PC-3 (cell line): Measurements from ENCODE around the gene SCLY. TPM values are rescaled to one million over a fixed set of nuclear protein-coding genes. Genes with fewer than 3 reads are reported as not detected.

Experiments used
- ATAC-seq: fragments of 200-7000 bp; cut with Tn5 transposase; 2 replicates; pipeline ENCODE4 v1.9.1; 2020; ENCODE audit warnings: mild to moderate bottlenecking, moderate library complexity
- BruUV-seq: library from RNA; stranded (reverse); fragments of 400-500 nt; replicated peaks from 2 replicates; lab custom pipeline; 2021; lab: Mats Ljungman, UMichigan
- CTCF ChIA-PET: fragments of 300-600 bp; sonication (Branson Sonifier 250); formaldehyde crosslinking; loops from one replicate; lab custom pipeline; 2022; ENCODE audit warnings: antibody characterized with exemption; lab: Charles Lee
- POLR2A ChIA-PET: fragments of 300-600 bp; sonication (Branson Sonifier 250); formaldehyde crosslinking; loops from one replicate; lab custom pipeline; 2022; ENCODE audit warnings: antibody characterized with exemption; ENCODE audit not compliant: unreplicated experiment; lab: Charles Lee
- DNase-seq: peaks from one replicate; pipeline ENCODE4 v3.0.0-alpha.2; 2015
- H2AFZ ChIP-seq: fragments of 300-600 bp; sonication (generic); 2 replicates; pipeline ENCODE4 v1.6.0; 2016; ENCODE audit warnings: antibody characterized with exemption, low read length
- H3F3A ChIP-seq: fragments of 300-600 bp; sonication (generic); one replicate; pipeline ENCODE4 v1.6.0; 2017; ENCODE audit warnings: antibody characterized with exemption, low read length, control low read depth, mild to moderate bottlenecking; ENCODE audit not compliant: unreplicated experiment
- H3K27ac ChIP-seq: fragments of 300-600 bp; sonication (generic); 2 replicates; pipeline ENCODE4 v1.5.1; 2016; ENCODE audit warnings: mild to moderate bottlenecking, low read length
- H3K27me3 ChIP-seq: fragments of 300-600 bp; sonication (generic); 2 replicates; pipeline ENCODE4 v1.6.1; 2016; ENCODE audit warnings: low read length, mixed read lengths
- H3K36me3 ChIP-seq: fragments of 300-600 bp; sonication (generic); 2 replicates; pipeline ENCODE4 v1.6.1; 2016; ENCODE audit warnings: low read depth, mixed run types, low read length, mixed read lengths
- H3K4me1 ChIP-seq: fragments of 300-600 bp; sonication (generic); 2 replicates; pipeline ENCODE4 v1.5.1; 2016; ENCODE audit warnings: low read length; ENCODE audit not compliant: insufficient read depth
- H3K4me2 ChIP-seq: fragments of 300-600 bp; sonication (generic); 2 replicates; pipeline ENCODE4 v1.6.0; 2016; ENCODE audit warnings: low read length
- H3K4me3 ChIP-seq: fragments of 300-600 bp; sonication (generic); 2 replicates; pipeline ENCODE4 v1.5.1; 2016; ENCODE audit warnings: mild to moderate bottlenecking, low read length, mixed read lengths
- H3K79me2 ChIP-seq: fragments of 300-600 bp; sonication (generic); 2 replicates; pipeline ENCODE4 v1.6.1; 2017; ENCODE audit warnings: low read length, mixed read lengths
- H3K9ac ChIP-seq: fragments of 300-600 bp; sonication (generic); 2 replicates; pipeline ENCODE4 v1.6.0; 2016; ENCODE audit warnings: mild to moderate bottlenecking, low read length
- H3K9me2 ChIP-seq: fragments of 300-600 bp; sonication (generic); replicated peaks from 2 replicates; pipeline ENCODE4 v1.6.1; 2016; ENCODE audit warnings: mixed run types, low read length, mixed read lengths
- H3K9me3 ChIP-seq: fragments of 300-600 bp; sonication (generic); 2 replicates; pipeline ENCODE4 v1.6.1; 2016; ENCODE audit warnings: low read length, mixed read lengths
- H4K20me1 ChIP-seq: fragments of 300-600 bp; sonication (generic); 2 replicates; pipeline ENCODE4 v1.6.1; 2016; ENCODE audit warnings: low read length, mixed read lengths
- EZH2 ChIP-seq: fragments of 300-600 bp; sonication (generic); IDR thresholded peaks from one replicate; pipeline ENCODE4 v1.6.1; 2017; ENCODE audit warnings: antibody characterized with exemption, mild to moderate bottlenecking, low read length; ENCODE audit not compliant: unreplicated experiment
- EZH2phosphoT487 ChIP-seq: fragments of 300-600 bp; sonication (generic); IDR thresholded peaks from 2 replicates; pipeline ENCODE4 v1.6.1; 2018; ENCODE audit warnings: mild to moderate bottlenecking, antibody characterized with exemption, low read length, borderline replicate concordance
- intact Hi-C: fragments of 100-400 bp; cut with micrococcal nuclease; formaldehyde crosslinking; loops from 2 replicates; pipeline ENCODE4 v1.9.0; 2023
- total RNA-seq: library from RNA; depleted of rRNA; stranded (reverse); fragments of >200 nt; gene quantifications from 2 replicates; pipeline ENCODE4 v1.2.3, GENCODE V29; 2014
- TF ChIP-seq, protein P1 (sequence below): fragments of 300-600 bp; sonication (generic); conservative IDR thresholded peaks from 2 replicates; pipeline ENCODE4 v1.5.1; 2017; ENCODE audit warnings: antibody characterized with exemption, low read depth, mild to moderate bottlenecking, low read length

SCLY gene
- total RNA-seq, 1 experiment from 2014 or later: 23.1 TPM

DNA sequence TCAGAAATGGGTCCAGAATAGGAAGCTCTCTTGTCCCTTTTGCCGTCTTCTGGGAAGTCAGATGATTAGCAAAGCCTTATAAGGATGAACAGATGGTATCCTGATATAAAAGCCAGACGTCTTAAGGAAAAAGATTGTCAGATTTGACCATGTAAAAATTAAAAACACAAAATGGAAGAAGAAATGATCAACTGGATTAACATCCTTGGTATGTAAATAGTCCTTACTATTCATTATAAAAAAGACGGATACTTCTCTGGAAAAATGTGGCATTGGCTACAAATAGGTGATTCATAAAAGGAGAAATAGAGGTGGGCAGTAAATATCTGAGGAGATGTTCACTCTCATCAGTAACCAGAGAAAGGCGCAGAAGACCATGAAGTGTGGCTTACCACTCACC, 33.7 kb upstream of the SCLY start:
- DNase-seq: no peak
- POLR2A ChIA-PET: no interaction called here
- Histone ChIP-seq H3K9ac (no peak overlapping the region), H3K27me3 (no peaks in the 10 kb centered on the region), H3K9me3 (no peaks in the 10 kb centered on the region), H3K4me3 (no peak overlapping the region), H3K9me2 (no peaks in the 10 kb centered on the region), H2AFZ (no peak overlapping the region), H3K79me2 (no peaks in the 10 kb centered on the region), H3K4me2 (no peak overlapping the region), H3K4me1 (no peaks in the 10 kb centered on the region), H4K20me1 (no peaks in the 10 kb centered on the region), H3F3A (no peaks in the 10 kb centered on the region), H3K27ac (no peak overlapping the region), H3K36me3 (peaks cover 11% of the 10 kb centered on the region; the same call in 1 of the 2 replicates)
- CTCF ChIA-PET: no interaction called here
- intact Hi-C loops: no loop called here
- ATAC-seq: no peak
- no TSS peak for BruUV-seq
- TF ChIP-seq EZH2phosphoT487: no peak
- TF ChIP-seq, protein P1, sequence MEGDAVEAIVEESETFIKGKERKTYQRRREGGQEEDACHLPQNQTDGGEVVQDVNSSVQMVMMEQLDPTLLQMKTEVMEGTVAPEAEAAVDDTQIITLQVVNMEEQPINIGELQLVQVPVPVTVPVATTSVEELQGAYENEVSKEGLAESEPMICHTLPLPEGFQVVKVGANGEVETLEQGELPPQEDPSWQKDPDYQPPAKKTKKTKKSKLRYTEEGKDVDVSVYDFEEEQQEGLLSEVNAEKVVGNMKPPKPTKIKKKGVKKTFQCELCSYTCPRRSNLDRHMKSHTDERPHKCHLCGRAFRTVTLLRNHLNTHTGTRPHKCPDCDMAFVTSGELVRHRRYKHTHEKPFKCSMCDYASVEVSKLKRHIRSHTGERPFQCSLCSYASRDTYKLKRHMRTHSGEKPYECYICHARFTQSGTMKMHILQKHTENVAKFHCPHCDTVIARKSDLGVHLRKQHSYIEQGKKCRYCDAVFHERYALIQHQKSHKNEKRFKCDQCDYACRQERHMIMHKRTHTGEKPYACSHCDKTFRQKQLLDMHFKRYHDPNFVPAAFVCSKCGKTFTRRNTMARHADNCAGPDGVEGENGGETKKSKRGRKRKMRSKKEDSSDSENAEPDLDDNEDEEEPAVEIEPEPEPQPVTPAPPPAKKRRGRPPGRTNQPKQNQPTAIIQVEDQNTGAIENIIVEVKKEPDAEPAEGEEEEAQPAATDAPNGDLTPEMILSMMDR: no peak
- no peak for TF ChIP-seq EZH2

DNA sequence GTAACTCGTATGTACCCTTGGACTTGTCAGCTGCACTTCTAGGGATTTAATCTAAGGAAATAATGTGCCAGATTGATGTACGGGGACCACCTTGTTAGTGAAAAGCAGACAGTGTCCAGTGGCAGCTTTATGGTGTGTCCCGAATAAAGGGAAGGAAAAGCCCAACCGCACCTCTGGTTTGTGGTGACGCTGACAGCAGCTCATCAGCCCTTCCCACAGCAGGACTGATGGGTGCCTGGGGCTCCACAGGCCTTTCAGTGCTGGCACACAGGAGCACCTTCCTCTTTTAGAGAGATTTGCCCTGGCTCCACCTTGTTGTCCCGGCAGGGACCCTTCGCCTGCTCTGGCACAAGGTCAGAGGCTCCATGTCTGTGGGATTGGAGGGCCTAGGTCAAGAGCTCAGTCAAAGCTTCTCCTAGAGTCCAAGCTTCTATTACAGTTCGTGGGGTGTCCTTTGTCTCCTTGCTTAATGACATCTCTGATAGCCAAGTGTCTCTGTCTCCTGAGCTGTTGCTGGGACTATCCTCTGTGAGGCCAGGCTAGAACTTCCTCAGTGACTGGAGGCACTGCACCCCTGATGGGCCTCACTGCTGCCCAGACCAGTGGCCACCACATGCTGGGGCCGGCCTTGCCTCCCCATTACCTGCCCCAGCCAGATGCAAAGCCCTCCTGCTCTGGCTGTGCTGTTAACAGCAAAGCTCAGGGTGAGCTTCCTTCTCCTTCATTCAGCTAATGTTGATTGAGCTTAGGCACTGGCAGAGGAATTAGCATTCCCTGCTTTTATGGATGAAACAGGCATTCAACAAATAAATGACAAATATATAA, 33.0 kb upstream of the SCLY start:
- ChIA-PET POLR2A (no interaction called here), CTCF (no interaction called here)
- Histone ChIP-seq H3K79me2 (no peaks in the 10 kb centered on the region), H3K9ac (no peak overlapping the region), H3K27me3 (no peaks in the 10 kb centered on the region), H3K36me3 (peaks cover 11% of the 10 kb centered on the region; the same call in 1 of the 2 replicates), H3F3A (no peaks in the 10 kb centered on the region), H3K4me1 (no peaks in the 10 kb centered on the region), H3K9me3 (no peaks in the 10 kb centered on the region), H2AFZ (no peak overlapping the region), H3K4me2 (no peak overlapping the region), H3K4me3 (no peak overlapping the region), H4K20me1 (no peaks in the 10 kb centered on the region), H3K9me2 (no peaks in the 10 kb centered on the region), H3K27ac (no peak overlapping the region)
- ATAC-seq (no peak), DNase-seq (no peak)
- TF ChIP-seq, protein P1: no peak
- TF ChIP-seq EZH2phosphoT487 (no peak), EZH2 (no peak)
- BruUV-seq: no TSS peak
- intact Hi-C loops: no loop called here

DNA sequence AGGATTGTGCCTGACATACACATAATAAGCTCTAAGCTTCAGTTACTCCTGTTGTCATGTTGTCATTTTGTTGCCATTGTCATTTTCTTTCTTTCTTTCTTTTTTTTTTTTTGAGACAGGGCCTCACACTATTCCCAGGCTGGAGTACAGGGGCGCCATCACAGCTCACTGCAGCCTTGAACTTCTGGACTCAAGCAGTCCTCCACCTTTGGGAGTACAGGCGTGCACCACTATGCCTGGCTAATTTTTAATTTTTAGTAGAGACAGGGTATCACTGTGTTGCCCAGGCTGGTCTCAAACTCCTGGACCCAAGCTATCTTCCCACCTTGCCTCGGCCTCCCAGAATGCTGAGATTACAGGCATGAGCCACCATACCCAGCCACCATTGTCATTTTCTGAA, 30.9 kb upstream of the SCLY start:
- DNase-seq: no peak
- ChIA-PET POLR2A (no interaction called here), CTCF (no interaction called here)
- no peaks in the 10 kb centered on the region for H3F3A ChIP-seq
- no peaks in the 10 kb centered on the region for H3K4me1 ChIP-seq
- no peak overlapping the region for H2AFZ ChIP-seq
- H4K20me1 ChIP-seq: no peaks in the 10 kb centered on the region
- no peak for ATAC-seq
- no peaks in the 10 kb centered on the region for H3K9me3 ChIP-seq
- H3K9ac ChIP-seq: no peak overlapping the region
- TF ChIP-seq, protein P1: no peak
- no peak for TF ChIP-seq EZH2phosphoT487
- no peak for TF ChIP-seq EZH2
- no peaks in the 10 kb centered on the region for H3K79me2 ChIP-seq
- H3K27ac ChIP-seq: no peak overlapping the region
- no peak overlapping the region for H3K4me2 ChIP-seq
- intact Hi-C loops: no loop called here
- no peak overlapping the region for H3K4me3 ChIP-seq
- peaks cover 11% of the 10 kb centered on the region; the same call in 1 of the 2 replicates for H3K36me3 ChIP-seq
- H3K9me2 ChIP-seq: no peaks in the 10 kb centered on the region
- no TSS peak for BruUV-seq
- H3K27me3 ChIP-seq: no peaks in the 10 kb centered on the region
